Lower lobe of right lung (tissue), 2 donors: ENCODE data around the gene PDGFB. TPM values are rescaled to one million over a fixed set of nuclear protein-coding genes. Genes with fewer than 3 reads are reported as not detected.
"Not testable (repeated sequence)": the region's sequence is repeated elsewhere in the genome, so short reads cannot be mapped to it uniquely, and the experiment has no call there.

ENCODE experiments used
- ATAC-seq, 2 donors: fragments of 200-7000 bp; cut with Tn5 transposase; one replicate each; pipeline ENCODE4 v1.9.1; 2020 to 2022; ENCODE audit warnings: mild to moderate bottlenecking in 2 of 2, moderate library complexity in 2 of 2
- DNase-seq: peaks from one replicate; pipeline ENCODE4 v3.0.0-alpha.2; 2020
- H3K27ac ChIP-seq: fragments of 200-600 bp; one replicate; pipeline ENCODE4 v1.8.0; 2022
- H3K27me3 ChIP-seq: fragments of 200-600 bp; one replicate; pipeline ENCODE4 v1.8.0; 2022; ENCODE audit warnings: low read depth
- H3K36me3 ChIP-seq: fragments of 200-600 bp; one replicate; pipeline ENCODE4 v1.8.0; 2022; ENCODE audit warnings: mild to moderate bottlenecking
- H3K4me1 ChIP-seq: fragments of 200-600 bp; one replicate; pipeline ENCODE4 v1.8.0; 2022
- H3K4me3 ChIP-seq: fragments of 200-600 bp; one replicate; pipeline ENCODE4 v1.8.0; 2022; ENCODE audit warnings: mild to moderate bottlenecking
- H3K9me3 ChIP-seq: fragments of 200-600 bp; one replicate; pipeline ENCODE4 v1.8.0; 2022
- intact Hi-C: fragments of 100-400 bp; cut with DNase I; formaldehyde crosslinking; loops from one replicate; pipeline ENCODE4 v1.11.0; 2022
- total RNA-seq: library from RNA; stranded (reverse); fragmentation: NEBNext Ultra II Directional; extraction: Animal tissue kit (Norgen Biotek cat#: 25700); gene quantifications from one replicate; pipeline ENCODE4 v1.2.1, GENCODE V29; 2021
- TF ChIP-seq, protein P1 (sequence below): fragments of 200-600 bp; IDR thresholded peaks from one replicate; pipeline ENCODE4 v1.8.0; 2022; ENCODE audit warnings: antibody characterized with exemption, mild to moderate bottlenecking
- donor health status: DM: no; HTN: yes; CAD: no; lungs with severe emphysema.

The PDGFB gene
- total RNA-seq, 1 donor from 2014 or later: 30.5 TPM

DNA sequence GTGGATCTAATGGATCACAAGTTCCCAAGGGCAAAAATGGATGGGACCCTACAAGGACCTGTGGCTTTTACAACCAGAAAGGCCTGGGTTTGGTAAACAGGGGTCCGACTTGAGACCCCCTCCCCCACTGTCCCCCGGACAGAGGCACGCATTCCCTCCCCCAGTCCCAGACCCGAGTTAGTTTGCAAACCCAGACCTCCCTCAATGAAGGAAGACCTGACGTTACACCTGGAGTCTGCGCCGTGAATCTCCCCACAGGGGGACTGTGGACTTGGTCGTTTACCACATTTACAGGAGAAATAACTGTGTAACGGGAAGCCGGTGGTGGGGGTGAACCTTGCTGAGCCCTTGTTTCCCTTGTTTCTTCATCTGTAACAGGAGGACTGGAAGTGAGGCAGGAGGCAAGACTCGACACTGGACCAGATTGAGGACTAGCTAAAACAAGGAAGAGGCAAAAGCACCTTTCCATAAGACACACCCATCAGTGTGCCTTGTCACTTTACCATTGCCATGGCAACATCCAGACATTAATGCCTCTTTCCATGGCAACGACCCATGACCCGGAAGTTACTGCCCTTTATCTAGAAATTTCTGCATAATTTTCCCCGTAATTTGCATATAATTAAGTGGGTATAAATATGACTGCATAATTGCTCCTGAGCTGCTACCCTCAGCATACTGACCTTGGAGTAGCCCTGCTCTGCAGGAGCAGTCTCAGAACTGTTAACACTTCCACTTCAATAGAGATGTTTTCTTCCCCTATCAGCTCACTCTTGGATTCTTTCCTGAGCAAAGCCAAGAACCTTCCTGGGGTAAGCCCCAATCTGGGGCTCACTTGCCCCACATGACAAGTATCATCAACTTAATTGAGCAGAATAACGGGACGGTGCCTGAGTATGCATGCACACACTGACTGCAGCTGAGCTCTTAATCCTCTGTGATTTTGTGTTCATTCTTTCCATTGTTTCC is 25.4 kb downstream of the PDGFB start:
- Histone ChIP-seq H3K9me3 (no peaks in the 10 kb centered on the region), H3K4me1 (no peaks in the 10 kb centered on the region), H3K4me3 (no peak overlapping the region), H3K27me3 (no peaks in the 10 kb centered on the region), H3K36me3 (peaks cover 20% of the 10 kb centered on the region), H3K27ac (no peak overlapping the region)
- TF ChIP-seq, protein P1, sequence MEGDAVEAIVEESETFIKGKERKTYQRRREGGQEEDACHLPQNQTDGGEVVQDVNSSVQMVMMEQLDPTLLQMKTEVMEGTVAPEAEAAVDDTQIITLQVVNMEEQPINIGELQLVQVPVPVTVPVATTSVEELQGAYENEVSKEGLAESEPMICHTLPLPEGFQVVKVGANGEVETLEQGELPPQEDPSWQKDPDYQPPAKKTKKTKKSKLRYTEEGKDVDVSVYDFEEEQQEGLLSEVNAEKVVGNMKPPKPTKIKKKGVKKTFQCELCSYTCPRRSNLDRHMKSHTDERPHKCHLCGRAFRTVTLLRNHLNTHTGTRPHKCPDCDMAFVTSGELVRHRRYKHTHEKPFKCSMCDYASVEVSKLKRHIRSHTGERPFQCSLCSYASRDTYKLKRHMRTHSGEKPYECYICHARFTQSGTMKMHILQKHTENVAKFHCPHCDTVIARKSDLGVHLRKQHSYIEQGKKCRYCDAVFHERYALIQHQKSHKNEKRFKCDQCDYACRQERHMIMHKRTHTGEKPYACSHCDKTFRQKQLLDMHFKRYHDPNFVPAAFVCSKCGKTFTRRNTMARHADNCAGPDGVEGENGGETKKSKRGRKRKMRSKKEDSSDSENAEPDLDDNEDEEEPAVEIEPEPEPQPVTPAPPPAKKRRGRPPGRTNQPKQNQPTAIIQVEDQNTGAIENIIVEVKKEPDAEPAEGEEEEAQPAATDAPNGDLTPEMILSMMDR: no peak
- intact Hi-C loops: no loop called here
- peak; percentile 14 for DNase-seq
- ATAC-seq: no peak

- H3K27ac ChIP-seq, H3K4me1 ChIP-seq, H3K4me3 ChIP-seq, ATAC-seq, intact Hi-C loops, H3K27me3 ChIP-seq, DNase-seq, H3K9me3 ChIP-seq: not testable (repeated sequence)
- peaks cover 11% of the 10 kb centered on the region for H3K36me3 ChIP-seq
Observed at GRCh38 chr22:39218432-39218831, 26.4 kb downstream of the PDGFB start.

DNA sequence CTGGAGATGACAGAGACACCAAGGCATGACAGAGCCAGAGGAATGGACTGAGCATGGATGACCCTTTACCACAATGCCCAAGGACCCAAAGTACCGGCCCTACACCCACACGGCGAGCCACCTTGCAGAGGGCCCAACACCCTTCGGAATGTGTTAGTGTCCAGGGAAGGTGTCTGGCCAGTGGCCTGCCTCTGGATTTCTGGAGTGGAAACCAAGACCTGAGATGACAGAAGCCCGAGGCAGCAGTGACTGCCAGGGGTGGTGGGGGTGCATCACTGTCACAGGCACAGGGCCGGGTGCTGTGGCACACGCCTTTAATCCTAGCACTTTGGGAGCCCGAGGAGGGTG is 28.7 kb downstream of the PDGFB start:
- Histone ChIP-seq H3K27me3 (no peaks in the 10 kb centered on the region), H3K4me3 (no peak overlapping the region), H3K36me3 (no peaks in the 10 kb centered on the region), H3K4me1 (no peaks in the 10 kb centered on the region), H3K9me3 (no peaks in the 10 kb centered on the region), H3K27ac (no peak overlapping the region)
- DNase-seq (peak; percentile 34), ATAC-seq (no peak)
- TF ChIP-seq, protein P1: no peak
- intact Hi-C loops: no loop called here

DNA sequence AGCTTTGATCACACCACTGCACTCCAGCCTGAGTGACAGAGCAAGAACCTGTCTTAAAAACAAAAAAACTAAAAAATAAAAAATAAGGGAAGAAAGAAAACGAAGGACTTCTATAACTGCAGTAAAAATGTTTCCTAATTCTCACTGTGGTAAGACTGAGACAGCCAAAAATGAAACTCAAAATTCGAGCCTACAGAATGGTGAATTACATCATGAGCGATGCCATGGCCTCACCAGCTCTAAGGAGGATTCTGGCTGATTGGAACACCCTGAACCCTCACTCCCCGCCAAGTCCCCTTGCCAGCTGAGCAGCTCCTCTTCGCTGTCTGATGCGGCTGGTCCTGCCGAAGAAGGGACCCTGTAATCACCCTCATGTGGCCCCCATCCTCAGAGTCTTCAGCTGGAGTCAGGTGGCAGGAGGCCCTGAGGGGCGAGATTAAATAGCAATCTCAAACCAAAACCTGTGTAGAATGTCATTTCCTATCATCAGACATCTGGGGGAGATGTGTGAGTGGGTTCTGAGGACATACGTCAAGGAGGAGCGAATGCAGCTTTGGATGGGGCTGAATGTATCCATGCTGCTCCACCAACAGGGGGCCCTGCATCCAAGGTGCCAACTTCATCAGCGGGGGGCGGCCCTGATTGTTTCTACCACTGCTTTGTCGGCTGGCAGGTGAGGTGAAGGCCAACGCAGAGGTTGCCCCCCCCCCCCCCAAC is 29.2 kb downstream of the PDGFB start:
- no peaks in the 10 kb centered on the region for H3K9me3 ChIP-seq
- no peak overlapping the region for H3K4me3 ChIP-seq
- ATAC-seq: peak; percentile 28 to 36
- H3K4me1 ChIP-seq: no peaks in the 10 kb centered on the region
- peak; percentile 37 for DNase-seq
- TF ChIP-seq, protein P1: peak; percentile 34
- no peak overlapping the region for H3K27ac ChIP-seq
- intact Hi-C loops: no loop called here
- H3K27me3 ChIP-seq: no peaks in the 10 kb centered on the region
- no peaks in the 10 kb centered on the region for H3K36me3 ChIP-seq

- intact Hi-C loops: no loop called here
- ATAC-seq: peak; percentile 41 to 47
- no peaks in the 10 kb centered on the region for H3K36me3 ChIP-seq
- H3K4me1 ChIP-seq: no peaks in the 10 kb centered on the region
- TF ChIP-seq, protein P1: no peak
- no peaks in the 10 kb centered on the region for H3K9me3 ChIP-seq
- peak overlapping the region; percentile 6 for H3K27ac ChIP-seq
- no peaks in the 10 kb centered on the region for H3K27me3 ChIP-seq
- no peak overlapping the region for H3K4me3 ChIP-seq
- DNase-seq: peak; percentile 13
Observed at GRCh38 chr22:39215070-39215396, 29.7 kb downstream of the PDGFB start.
